Esophagus muscularis mucosa (tissue), 4 donors: Measurements from ENCODE around the gene HFM1. TPM values are rescaled to one million over a fixed set of nuclear protein-coding genes. Genes with fewer than 3 reads are reported as not detected.
"Not testable (repeated sequence)": the region's sequence is repeated elsewhere in the genome, so short reads cannot be mapped to it uniquely, and the experiment has no call there.

Source experiments
- DNase-seq: peaks from one replicate; pipeline ENCODE4 v3.0.0-alpha.2; 2017; ENCODE audit errors: extremely low spot score
- H3K27ac ChIP-seq, 4 donors: fragments of 200-600 bp; sonication (generic); replicated peaks in 1 of 4; 1 replicate in 3 of 4; 2 replicates in 1 of 4; pipeline ENCODE4 v1.5.1; 2016 to 2019; ENCODE audit warnings: mild to moderate bottlenecking in 1 of 4
- H3K27me3 ChIP-seq, 4 donors: fragments of 200-600 bp; sonication (generic); one replicate each; pipeline versions ENCODE4 v1.5.1 to v1.6.0; 2016 to 2019
- H3K36me3 ChIP-seq, 4 donors: fragments of 200-600 bp; sonication (generic); one replicate each; pipeline ENCODE4 v1.5.1; 2016 to 2019
- H3K4me1 ChIP-seq, 4 donors: fragments of 200-600 bp; sonication (generic); one replicate each; pipeline ENCODE4 v1.5.1; 2016 to 2019
- H3K4me3 ChIP-seq, 4 donors: fragments of 200-600 bp; sonication (generic); 1 replicate in 2 of 4; 2 replicates in 2 of 4; pipeline ENCODE4 v1.5.1; 2016 to 2019; ENCODE audit warnings: mild to moderate bottlenecking in 4 of 4, moderate library complexity in 1 of 4
- H3K9me3 ChIP-seq, 4 donors: fragments of 200-600 bp; sonication (generic); 1 replicate in 3 of 4; 2 replicates in 1 of 4; pipeline ENCODE4 v1.5.1; 2016 to 2019
- EP300 ChIP-seq: sonication (generic); formaldehyde crosslinking; IDR thresholded peaks from one replicate; pipeline ENCODE4 v1.6.1; 2017; ENCODE audit warnings: antibody characterized with exemption
- POLR2A ChIP-seq: fragments of 450-650 bp; IDR thresholded peaks from one replicate; pipeline ENCODE4 v1.6.1; 2017; ENCODE audit warnings: antibody characterized with exemption, moderate library complexity, mild to moderate bottlenecking, low read depth
- POLR2AphosphoS5 ChIP-seq, 2 donors: sonication (generic); formaldehyde crosslinking; IDR thresholded peaks; one replicate each; pipeline ENCODE4 v1.6.1; 2017; ENCODE audit warnings: antibody characterized with exemption in 2 of 2
- WGBS: methylation state at CpG from one replicate; pipeline ENCODE4 v1.1.5; 2018; 5-methylcytosine and 5-hydroxymethylcytosine counted together
- intact Hi-C: fragments of 100-400 bp; cut with DNase I; formaldehyde crosslinking; loops from one replicate; pipeline ENCODE4 v1.15.1; 2023
- total RNA-seq, 4 donors: library from RNA; depleted of rRNA; stranded (reverse); fragments of >200 nt; gene quantifications; one replicate each; pipeline versions ENCODE4 v1.1.0 to v1.2.1, GENCODE V29; 2016
- TF ChIP-seq, protein P1 (sequence below), 3 experiments: fragments of 200-600 bp in 2 of 3; fragments of 450-650 bp in 1 of 3; sonication (generic) in 2 of 3; IDR thresholded peaks; one replicate each; pipeline ENCODE4 v1.5.1; 2017 to 2019; ENCODE audit warnings: antibody characterized with exemption in 3 of 3, mild to moderate bottlenecking in 2 of 3, moderate library complexity in 1 of 3

Gene HFM1
- total RNA-seq, 4 donors from 2014 or later: 0.42 to 2.2 (median 1.5) TPM

DNA sequence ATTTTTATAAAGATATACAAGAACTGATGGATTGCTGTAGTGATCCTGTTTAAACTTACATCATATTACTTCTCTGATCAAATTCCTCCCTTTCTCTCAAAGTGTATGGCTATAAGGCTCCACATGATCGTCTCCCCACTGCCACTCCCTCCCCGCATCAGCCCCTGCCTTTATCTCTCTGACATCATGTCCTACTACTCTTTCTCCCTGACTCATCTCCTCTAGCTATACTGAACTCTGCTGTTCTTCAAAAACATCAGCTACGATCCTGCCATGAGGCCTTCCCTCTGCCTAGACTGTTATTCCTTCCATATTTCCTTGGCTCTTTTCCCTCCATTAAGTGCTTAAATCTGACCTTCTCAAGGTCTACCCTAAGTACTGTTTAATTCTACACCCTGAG lies 22.8 kb downstream of the HFM1 start:
- no peaks in the 10 kb centered on the region for H3K36me3 ChIP-seq
- intact Hi-C loops: no loop called here
- DNase-seq: no peak
- no peaks in the 10 kb centered on the region for H3K4me1 ChIP-seq
- H3K4me3 ChIP-seq: no peak overlapping the region
- no peaks in the 10 kb centered on the region for H3K27me3 ChIP-seq
- no peak overlapping the region for H3K27ac ChIP-seq
- 81% methylated on average over 3 of the region's 3 CpGs for WGBS
- H3K9me3 ChIP-seq: no peaks in the 10 kb centered on the region
- no peak for TF ChIP-seq POLR2A
- TF ChIP-seq EP300: no peak
- no peak for TF ChIP-seq POLR2AphosphoS5 (IDR thresholded peaks at IDR 0.05)
- TF ChIP-seq, protein P1, sequence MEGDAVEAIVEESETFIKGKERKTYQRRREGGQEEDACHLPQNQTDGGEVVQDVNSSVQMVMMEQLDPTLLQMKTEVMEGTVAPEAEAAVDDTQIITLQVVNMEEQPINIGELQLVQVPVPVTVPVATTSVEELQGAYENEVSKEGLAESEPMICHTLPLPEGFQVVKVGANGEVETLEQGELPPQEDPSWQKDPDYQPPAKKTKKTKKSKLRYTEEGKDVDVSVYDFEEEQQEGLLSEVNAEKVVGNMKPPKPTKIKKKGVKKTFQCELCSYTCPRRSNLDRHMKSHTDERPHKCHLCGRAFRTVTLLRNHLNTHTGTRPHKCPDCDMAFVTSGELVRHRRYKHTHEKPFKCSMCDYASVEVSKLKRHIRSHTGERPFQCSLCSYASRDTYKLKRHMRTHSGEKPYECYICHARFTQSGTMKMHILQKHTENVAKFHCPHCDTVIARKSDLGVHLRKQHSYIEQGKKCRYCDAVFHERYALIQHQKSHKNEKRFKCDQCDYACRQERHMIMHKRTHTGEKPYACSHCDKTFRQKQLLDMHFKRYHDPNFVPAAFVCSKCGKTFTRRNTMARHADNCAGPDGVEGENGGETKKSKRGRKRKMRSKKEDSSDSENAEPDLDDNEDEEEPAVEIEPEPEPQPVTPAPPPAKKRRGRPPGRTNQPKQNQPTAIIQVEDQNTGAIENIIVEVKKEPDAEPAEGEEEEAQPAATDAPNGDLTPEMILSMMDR (IDR thresholded peaks at IDR 0.05): no peak

DNA sequence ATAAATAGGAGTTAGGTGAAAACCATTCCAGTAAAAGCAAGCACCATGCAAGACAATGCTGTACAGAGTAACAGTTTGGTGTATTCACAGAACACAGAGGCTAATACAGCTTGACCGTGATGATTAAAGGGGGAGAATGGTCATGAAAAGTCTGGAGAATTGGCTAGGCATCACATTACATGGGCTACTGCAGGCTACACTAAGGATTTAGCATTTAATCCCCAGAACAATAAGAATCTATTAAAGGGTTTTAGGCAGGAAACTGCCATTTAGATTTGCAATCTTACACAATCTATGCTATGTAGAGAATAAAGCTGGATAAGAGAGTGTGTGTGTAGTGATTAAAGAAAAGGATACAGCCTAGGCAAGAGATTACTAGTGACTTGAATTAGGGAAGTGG lies 30.6 kb downstream of the HFM1 start:
- no peaks in the 10 kb centered on the region for H3K9me3 ChIP-seq
- no peaks in the 10 kb centered on the region for H3K36me3 ChIP-seq
- H3K4me1 ChIP-seq: no peaks in the 10 kb centered on the region
- intact Hi-C loops: no loop called here
- H3K27me3 ChIP-seq: no peaks in the 10 kb centered on the region
- H3K4me3 ChIP-seq: no peak overlapping the region
- 90% methylated on average over 1 of the region's 1 CpG for WGBS
- TF ChIP-seq EP300: no peak
- TF ChIP-seq, protein P1 (IDR thresholded peaks at IDR 0.05): no peak
- TF ChIP-seq POLR2A: no peak
- TF ChIP-seq POLR2AphosphoS5 (IDR thresholded peaks at IDR 0.05): no peak
- H3K27ac ChIP-seq: no peak overlapping the region
- DNase-seq: no peak

DNA sequence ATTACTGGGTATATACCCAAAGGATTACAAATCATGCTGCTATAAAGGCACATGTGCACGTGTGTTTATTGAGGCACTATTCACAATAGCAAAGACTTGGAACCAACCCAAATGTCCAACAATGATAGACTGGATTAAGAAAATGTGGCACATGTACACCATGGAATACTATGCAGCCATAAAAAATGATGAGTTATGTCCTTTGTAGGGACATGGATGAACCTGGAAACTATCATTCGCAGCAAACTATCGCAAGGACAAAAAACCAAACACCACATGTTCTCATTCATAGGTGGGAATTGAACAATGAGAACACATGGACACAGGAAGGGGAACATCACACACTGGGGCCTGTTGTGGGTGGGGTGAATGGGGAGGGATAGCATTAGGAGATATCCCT lies 32.4 kb downstream of the HFM1 start:
- H3K4me3 ChIP-seq, H3K9me3 ChIP-seq, H3K27ac ChIP-seq, DNase-seq, H3K27me3 ChIP-seq, H3K4me1 ChIP-seq, intact Hi-C loops, H3K36me3 ChIP-seq: not testable (repeated sequence)
- WGBS: 93% methylated on average over 3 of the region's 3 CpGs

DNA sequence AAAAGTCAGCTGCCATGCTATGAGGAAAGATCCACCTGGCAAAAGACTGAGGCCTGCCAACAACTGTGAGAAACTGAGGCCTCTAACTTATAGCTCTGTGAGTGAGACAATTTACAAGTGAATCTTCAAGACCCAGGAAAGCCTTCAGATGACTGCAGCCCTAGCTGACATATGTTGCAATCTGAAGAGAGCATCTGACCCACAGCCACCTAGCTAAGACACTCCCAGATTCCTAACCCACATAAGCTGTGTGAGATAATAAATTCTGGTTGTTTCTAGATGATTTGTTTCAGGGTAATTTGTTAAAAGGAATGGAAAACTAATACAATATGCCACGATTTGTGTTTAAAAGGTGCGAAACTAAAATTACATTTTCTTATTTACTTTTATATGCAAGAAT lies 55.1 kb downstream of the HFM1 start:
- TF ChIP-seq POLR2A (no peak), POLR2AphosphoS5 (IDR thresholded peaks at IDR 0.05) (no peak), EP300 (no peak)
- TF ChIP-seq, protein P1 (IDR thresholded peaks at IDR 0.05): no peak
- Histone ChIP-seq H3K27ac (no peak overlapping the region), H3K9me3 (peaks cover 0 to 10% (median 7%) of the 10 kb centered on the region in 4 donors), H3K27me3 (no peaks in the 10 kb centered on the region), H3K4me3 (no peak overlapping the region), H3K36me3 (no peaks in the 10 kb centered on the region), H3K4me1 (no peaks in the 10 kb centered on the region)
- intact Hi-C loops: no loop called here
- WGBS: 96% methylated on average over 2 of the region's 2 CpGs
- DNase-seq: no peak

DNA sequence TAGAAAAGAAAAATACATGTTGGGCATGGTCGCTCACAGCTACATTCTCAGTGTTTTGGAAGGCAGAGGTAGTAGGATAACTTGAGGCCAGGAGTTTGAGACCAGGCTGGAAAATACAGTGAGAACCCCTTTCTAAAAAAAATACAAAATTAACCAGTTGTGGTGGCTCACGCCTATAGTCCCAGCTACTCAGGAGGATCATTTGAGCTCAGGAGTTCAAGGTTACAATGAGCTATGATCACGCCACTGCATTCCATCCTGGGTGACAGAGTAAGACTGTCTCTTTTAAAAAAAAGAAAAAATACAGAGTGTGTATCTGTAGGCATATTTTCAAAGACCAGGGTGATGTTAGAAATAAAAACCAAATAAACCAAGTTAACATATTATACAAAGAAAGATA lies 57.8 kb downstream of the HFM1 start:
- TF ChIP-seq EP300 (no peak), POLR2AphosphoS5 (IDR thresholded peaks at IDR 0.05) (no peak), POLR2A (no peak)
- TF ChIP-seq, protein P1 (IDR thresholded peaks at IDR 0.05): no peak
- no peaks in the 10 kb centered on the region for H3K4me1 ChIP-seq
- no peaks in the 10 kb centered on the region for H3K9me3 ChIP-seq
- no peak for DNase-seq
- H3K36me3 ChIP-seq: no peaks in the 10 kb centered on the region
- no peaks in the 10 kb centered on the region for H3K27me3 ChIP-seq
- WGBS: 79% methylated on average over 3 of the region's 3 CpGs
- H3K4me3 ChIP-seq: no peak overlapping the region
- intact Hi-C loops: no loop called here
- no peak overlapping the region for H3K27ac ChIP-seq
